Measurements from ENCODE around the gene ECEL1. TPM values are rescaled to one million over a fixed set of nuclear protein-coding genes. Genes with fewer than 3 reads are reported as not detected.

ECEL1 gene
- total RNA-seq, 1 experiment from 2014 or later = 23.3 TPM

GRCh38 chr2:232532419-232532818 lies 44.8 kb upstream of the ECEL1 start:
- H3K27ac Mint-ChIP-seq = no peak overlapping the region
- DNase-seq (ENCODE audit: low spot score) (no peak), ATAC-seq (no peak)
- peaks cover 19% of the 10 kb centered on the region for H3K27me3 Mint-ChIP-seq (ENCODE audit: low read depth)
- no peak overlapping the region for H3K4me3 Mint-ChIP-seq
- POLR2A ChIA-PET = interaction anchor here (0.6 to 0.7 kb wide), 2 partner anchors 113 to 833 kb away, joined by 3 read pairs; no protein-coding TSS in a partner anchor
- peaks cover 11% of the 10 kb centered on the region for H3K9me3 Mint-ChIP-seq
- H3K36me3 Mint-ChIP-seq = peaks cover 4% of the 10 kb centered on the region; the same call in 1 of the 2 replicates
- CTCF ChIA-PET = interaction anchor here (0.6 to 4.5 kb wide), 4 partner anchors 10 to 609 kb away, joined by 3 to 36 read pairs (median 4); no protein-coding TSS in a partner anchor
- no peak for TF ChIP-seq CDX4 (CRISPR knock-in tag; IDR thresholded peaks at IDR 0.05; ENCODE audit: borderline replicate concordance)
- TF ChIP-seq ESRRA (CRISPR knock-in tag; IDR thresholded peaks at IDR 0.05; ENCODE audit: borderline replicate concordance) = no peak
- TF ChIP-seq PRDM15 (CRISPR knock-in tag; IDR thresholded peaks at IDR 0.05) = no peak
- TF ChIP-seq AFF4 (CRISPR knock-in tag; IDR thresholded peaks at IDR 0.05; ENCODE audit: borderline replicate concordance) = no peak
- TF ChIP-seq NFATC4 (CRISPR knock-in tag; IDR thresholded peaks at IDR 0.05) = no peak
- no peak for TF ChIP-seq ARID4B (CRISPR knock-in tag; IDR thresholded peaks at IDR 0.05; ENCODE audit: borderline replicate concordance)
- no peak for TF ChIP-seq ELF4 (CRISPR knock-in tag; IDR thresholded peaks at IDR 0.05; ENCODE audit: low read depth)
- no peak for TF ChIP-seq ZNF425 (CRISPR knock-in tag; conservative IDR thresholded peaks at IDR 0.05)
- TF ChIP-seq ZNF219 (CRISPR knock-in tag; IDR thresholded peaks at IDR 0.05; ENCODE audit: borderline replicate concordance) = no peak
- TF ChIP-seq ZNF416 (CRISPR knock-in tag; IDR thresholded peaks at IDR 0.05) = no peak
- TF ChIP-seq SP1 (CRISPR knock-in tag; conservative IDR thresholded peaks at IDR 0.05) = no peak
- no peak for TF ChIP-seq USF2 (CRISPR knock-in tag; IDR thresholded peaks at IDR 0.05)
- no peak for TF ChIP-seq MAX (CRISPR knock-in tag; IDR thresholded peaks at IDR 0.05)
- no peak for TF ChIP-seq ATF2 (CRISPR knock-in tag; IDR thresholded peaks at IDR 0.05; ENCODE audit: borderline replicate concordance, low read depth)
- TF ChIP-seq ATF1 (CRISPR knock-in tag; IDR thresholded peaks at IDR 0.05) = no peak
- H3K4me1 Mint-ChIP-seq = peaks cover 12% of the 10 kb centered on the region
